ENCODE results near the gene ATP6V0A4.
A peak's percentile ranks its signal among the peaks of the same experiment; 100 is the strongest.
"Not testable (repeated sequence)": the region's sequence is repeated elsewhere in the genome, so short reads cannot be mapped to it uniquely, and the experiment has no call there.

The ATP6V0A4 gene

GRCh38 chr7:138695776-138696175 lies 102.2 kb downstream of the ATP6V0A4 start:
- not testable (repeated sequence) for DNase-seq

- no peak for DNase-seq
Measured at GRCh38 chr7:138695106-138695505, 102.9 kb downstream of the ATP6V0A4 start.

- no peak for DNase-seq
Measured at GRCh38 chr7:138691178-138691577, 106.8 kb downstream of the ATP6V0A4 start.

GRCh38 chr7:138690495-138690894 lies 107.5 kb downstream of the ATP6V0A4 start:
- no peak for DNase-seq

GRCh38 chr7:138688037-138688436 lies 110.0 kb downstream of the ATP6V0A4 start:
- DNase-seq, result not testable (repeated sequence)

- DNase-seq, result no peak
Measured at GRCh38 chr7:138684340-138684739, 113.7 kb downstream of the ATP6V0A4 start.

- no peak for DNase-seq
Measured at GRCh38 chr7:138679793-138680192, 118.2 kb downstream of the ATP6V0A4 start.

GRCh38 chr7:138670594-138670993 lies 127.4 kb downstream of the ATP6V0A4 start:
- DNase-seq, result no peak

- no peak for DNase-seq
Measured at GRCh38 chr7:138669364-138669763, 128.6 kb downstream of the ATP6V0A4 start.

GRCh38 chr7:138668946-138669345 lies 129.1 kb downstream of the ATP6V0A4 start:
- DNase-seq, result no peak

- no peak for DNase-seq
Measured at GRCh38 chr7:138668229-138668596, 129.8 kb downstream of the ATP6V0A4 start.

- DNase-seq, result no peak
Measured at GRCh38 chr7:138667535-138668228, 130.3 kb downstream of the ATP6V0A4 start.

- DNase-seq, result no peak
Measured at GRCh38 chr7:138666385-138666784, 131.6 kb downstream of the ATP6V0A4 start.

- DNase-seq, result no peak
Measured at GRCh38 chr7:138665669-138666140, 132.3 kb downstream of the ATP6V0A4 start.

GRCh38 chr7:138665249-138665648 lies 132.7 kb downstream of the ATP6V0A4 start:
- no peak for DNase-seq

- DNase-seq, result peak; percentile 8
Measured at GRCh38 chr7:138663725-138664710, 134.0 kb downstream of the ATP6V0A4 start.

GRCh38 chr7:138662991-138663320 lies 135.0 kb downstream of the ATP6V0A4 start:
- DNase-seq, result no peak

GRCh38 chr7:138662076-138662990 lies 135.7 kb downstream of the ATP6V0A4 start:
- no peak for DNase-seq

GRCh38 chr7:138661069-138661635 lies 136.8 kb downstream of the ATP6V0A4 start:
- DNase-seq, result no peak

- no peak for DNase-seq
Measured at GRCh38 chr7:138658889-138659288, 139.1 kb downstream of the ATP6V0A4 start.

GRCh38 chr7:138657854-138658386 lies 140.1 kb downstream of the ATP6V0A4 start:
- no peak for DNase-seq

- DNase-seq, result no peak
Measured at GRCh38 chr7:138656952-138657351, 141.0 kb downstream of the ATP6V0A4 start.

Measured in NCI-H510A (cell line).